HL-60 (cell line): ENCODE measurements around the gene SLC38A10.

Experiments
- CTCF ChIP-seq: IDR thresholded peaks from one replicate; pipeline ENCODE4 v1.5.1; 2011; ENCODE audit warnings: low read length, control low read depth, inconsistent platforms; ENCODE audit not compliant: insufficient read depth
- GABPA ChIP-seq: IDR thresholded peaks from 2 replicates; pipeline ENCODE4 v1.6.1; 2012; ENCODE audit warnings: low read depth
- POLR2AphosphoS5 ChIP-seq: IDR thresholded peaks from 2 replicates; pipeline ENCODE4 v1.6.1; 2012; ENCODE audit warnings: low read depth
- REST ChIP-seq: IDR thresholded peaks from 2 replicates; pipeline ENCODE4 v1.6.1; 2012; ENCODE audit warnings: low read depth; ENCODE audit not compliant: insufficient replicate concordance
- SPI1 ChIP-seq: IDR thresholded peaks from 2 replicates; pipeline ENCODE4 v1.6.1; 2012; ENCODE audit warnings: low read depth, mild to moderate bottlenecking, borderline replicate concordance

GRCh38 chr17:81334391-81334901 is 39.3 kb upstream of the SLC38A10 start:
- no peak for TF ChIP-seq CTCF
- TF ChIP-seq REST = no peak
- TF ChIP-seq POLR2AphosphoS5 = no peak
- no peak for TF ChIP-seq GABPA
- TF ChIP-seq SPI1 = no peak
